GM21423 (cell line): ENCODE data around the gene OST4.
A peak's percentile ranks its signal among the peaks of the same experiment; 100 is the strongest.
"Not testable (repeated sequence)": the region's sequence is repeated elsewhere in the genome, so short reads cannot be mapped to it uniquely, and the experiment has no call there.

Experiments used
- ATAC-seq: cut with Tn5 transposase; IDR thresholded peaks from one replicate; pipeline ENCODE4 v1.9.1; 2021; ENCODE audit warnings: mild to moderate bottlenecking, moderate library complexity; ENCODE audit not compliant: unreplicated experiment

The OST4 gene

DNA sequence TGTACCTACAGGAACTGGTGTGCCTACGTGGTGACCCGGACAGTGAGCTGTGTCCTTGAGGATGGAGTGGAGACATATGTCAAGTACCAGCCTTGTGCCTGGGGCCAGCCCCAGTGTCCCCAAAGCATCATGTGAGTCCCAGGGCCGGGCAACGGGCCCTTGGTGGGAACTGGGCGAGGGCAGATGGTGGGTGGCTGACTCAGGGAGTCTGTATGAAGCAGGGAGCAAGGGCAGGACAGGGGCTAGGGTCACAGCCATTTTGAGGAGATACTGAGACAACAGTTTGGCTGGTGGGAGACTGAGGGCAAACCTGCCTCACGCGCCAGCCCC is 8.7 kb upstream of the OST4 start:
- no peak for ATAC-seq

DNA sequence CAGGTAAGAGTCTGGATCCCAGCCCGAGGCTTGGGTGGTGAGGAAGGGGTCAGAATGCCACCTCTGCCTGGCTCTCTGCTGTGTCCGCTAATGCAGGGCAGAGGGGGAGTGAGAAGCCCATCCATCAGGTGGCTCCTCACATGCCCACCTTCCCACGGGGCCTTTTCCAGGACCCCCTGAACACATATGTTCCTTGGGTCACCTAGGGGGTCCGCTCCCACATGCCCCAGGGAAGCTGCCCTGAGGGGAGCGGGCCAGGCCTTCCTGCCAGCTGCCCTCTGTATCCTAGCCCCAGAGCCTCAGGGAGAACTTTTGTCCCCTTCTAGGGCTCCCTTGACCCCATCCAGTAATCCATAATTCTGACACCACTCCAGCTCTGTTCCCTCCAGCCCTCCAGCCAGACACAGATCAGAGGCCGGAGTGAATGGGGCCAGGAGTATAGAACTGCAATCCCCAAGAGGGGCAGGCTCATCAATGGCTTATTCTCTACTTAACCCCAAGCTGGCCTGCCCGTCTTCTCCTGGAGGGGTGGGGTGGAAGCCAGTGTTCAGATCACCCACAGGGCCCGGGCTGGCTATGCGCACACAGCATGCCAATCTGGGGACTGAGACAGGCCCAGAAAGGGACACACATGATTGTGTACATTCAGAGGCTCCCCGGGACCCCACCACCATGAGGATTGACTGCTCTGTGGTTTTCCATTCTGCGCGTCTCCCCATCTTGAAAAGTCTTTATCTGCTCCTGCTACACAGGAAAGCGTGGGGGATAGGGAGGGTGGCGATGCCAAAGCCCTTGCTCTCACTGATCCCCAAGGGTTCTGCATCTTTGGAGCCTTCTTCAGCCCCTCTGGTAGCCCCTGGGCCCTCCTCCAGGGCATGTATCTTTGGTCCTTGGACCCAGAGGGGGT is 8.0 kb upstream of the OST4 start:
- ATAC-seq, result no peak

DNA sequence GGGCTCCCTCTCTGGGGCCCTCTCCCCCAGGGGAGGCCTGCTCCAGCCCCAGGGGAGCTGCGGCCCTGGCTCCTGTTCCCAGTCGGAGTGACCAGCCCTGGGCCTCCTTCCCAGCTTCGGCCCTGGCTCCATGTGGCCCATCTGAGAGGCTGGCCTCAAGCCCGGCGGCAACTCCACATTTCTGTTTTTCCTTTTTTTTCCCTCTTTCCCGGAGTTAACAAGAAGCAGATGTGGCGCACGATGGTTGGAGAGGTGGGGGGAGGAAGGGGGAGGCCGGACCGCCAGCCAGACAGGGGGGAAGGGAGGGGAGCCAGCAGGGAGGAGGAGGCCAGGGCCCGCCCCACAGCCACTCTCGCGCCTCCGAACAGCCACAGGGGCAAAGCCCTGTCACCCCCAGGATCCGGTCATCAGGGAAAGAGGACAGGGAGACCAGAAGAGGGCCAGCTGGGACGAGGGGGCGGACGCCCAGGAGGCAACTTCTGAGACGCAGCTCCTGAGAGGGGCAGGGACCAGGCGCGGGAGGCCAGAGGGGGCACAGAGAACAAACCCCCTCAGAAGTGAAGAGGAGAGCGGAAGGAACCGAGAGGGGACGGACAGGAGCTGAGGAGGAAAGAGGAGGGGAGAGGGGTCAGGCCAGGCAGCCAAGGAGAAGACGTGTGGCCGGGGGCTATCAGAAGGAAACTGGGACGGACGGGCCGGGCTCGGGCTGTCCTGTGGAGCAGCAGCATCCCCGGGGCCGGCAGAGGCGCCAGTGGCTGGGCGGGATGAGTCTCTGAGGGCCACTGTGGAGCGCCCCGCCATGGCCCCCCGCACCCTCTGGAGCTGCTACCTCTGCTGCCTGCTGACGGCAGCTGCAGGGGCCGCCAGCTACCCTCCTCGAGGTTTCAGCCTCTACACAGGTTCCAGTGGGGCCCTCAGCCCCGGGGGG is 7.1 kb upstream of the OST4 start, which contains the start of gene EMILIN1:
Gene EMILIN1, plus strand, starts transcription at position 349 of the 928 bp plus-strand sequence. Its CDS starts 451 bp downstream, at position 800.
- no peak for ATAC-seq

DNA sequence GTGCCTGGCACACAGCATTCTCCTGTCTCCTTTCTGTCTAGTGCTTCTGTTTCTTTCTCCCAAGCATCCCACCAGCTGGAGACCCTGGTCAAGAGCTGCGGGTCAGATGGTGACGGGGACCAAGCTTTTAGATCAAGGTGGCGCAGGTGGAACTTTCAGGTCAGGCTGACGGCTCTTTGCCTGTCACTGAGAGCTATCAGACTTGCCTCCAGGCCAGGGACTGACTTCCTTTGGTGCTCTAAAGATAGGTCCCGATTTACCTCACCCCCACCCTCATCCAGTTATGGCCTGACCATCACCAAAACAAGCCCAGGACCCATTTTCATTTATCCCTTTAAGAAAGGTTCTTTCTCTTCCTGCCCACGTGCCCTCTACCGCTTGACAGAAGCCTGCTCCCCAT is 5.8 kb upstream of the OST4 start:
- no peak for ATAC-seq

DNA sequence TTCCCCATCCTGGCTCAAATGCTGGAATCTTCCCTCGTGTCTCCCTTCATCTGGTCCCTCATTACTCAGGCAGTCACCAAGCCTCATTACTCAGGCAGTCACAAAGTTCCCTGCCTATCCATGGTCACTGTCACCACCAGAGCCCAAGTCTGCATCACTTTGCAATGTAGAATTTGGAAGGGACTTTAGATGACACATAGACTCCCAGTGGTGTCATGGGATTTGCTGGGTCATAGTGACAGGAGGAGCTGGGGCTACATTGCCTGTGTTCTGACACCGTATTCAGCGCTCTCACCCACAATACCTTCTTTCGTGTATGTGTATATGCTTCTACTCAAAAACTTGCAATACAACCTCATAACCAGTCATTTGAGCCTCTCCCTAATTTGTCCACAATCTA is 4.9 kb upstream of the OST4 start:
- ATAC-seq, result no peak

DNA sequence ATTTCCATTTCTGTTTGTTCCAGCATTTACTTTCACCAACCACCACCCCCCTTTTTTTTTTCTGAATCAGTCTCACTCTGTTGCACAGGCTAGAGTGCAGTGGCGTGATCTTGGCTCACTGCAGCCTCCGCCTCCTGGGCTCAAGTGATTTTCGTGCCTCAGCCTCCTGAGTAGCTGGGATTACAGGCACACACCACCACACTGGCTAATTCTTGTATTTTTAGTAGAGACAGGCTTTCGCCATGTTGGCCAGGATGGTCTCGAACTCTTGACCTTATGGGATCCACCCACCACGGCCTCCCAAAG is 4.1 kb upstream of the OST4 start:
- not testable (repeated sequence) for ATAC-seq

DNA sequence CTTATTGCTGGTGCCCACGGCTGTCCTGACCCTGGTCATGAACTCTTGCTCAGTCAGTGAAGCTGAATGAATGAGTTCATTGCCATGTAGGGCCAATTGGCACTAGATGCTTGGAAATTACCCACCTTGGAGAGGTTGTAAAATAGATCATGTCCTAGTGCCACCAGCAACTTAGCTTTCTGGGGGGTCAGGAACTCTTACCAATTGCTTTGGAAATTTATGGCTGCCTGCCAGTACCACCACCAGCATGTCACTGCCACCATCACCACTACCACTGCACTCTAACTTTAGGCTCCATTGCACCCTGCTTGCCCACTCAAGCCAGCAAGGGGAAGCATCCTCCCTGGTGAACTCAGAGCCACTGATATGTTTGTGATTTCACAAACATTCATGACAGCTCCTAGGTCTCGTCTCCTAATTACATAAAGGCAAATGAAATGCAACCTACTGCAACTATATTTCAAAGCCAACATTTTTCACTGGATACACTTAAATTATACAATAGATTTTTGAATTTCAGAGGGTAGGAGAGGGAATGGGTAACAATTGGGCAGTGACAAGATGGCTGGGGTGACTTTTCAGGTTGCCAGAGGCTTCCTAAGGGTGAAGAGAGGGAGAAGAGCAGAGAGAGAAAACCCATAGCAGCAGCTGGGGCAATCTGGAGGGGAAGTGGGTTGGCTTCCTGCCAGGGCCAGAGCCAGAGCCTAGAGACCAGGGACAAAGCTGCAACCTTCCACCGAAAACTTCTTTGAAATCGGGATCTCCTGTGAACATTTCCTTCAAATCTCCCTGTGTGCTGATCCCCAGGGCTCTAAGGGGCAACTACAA is 3.5 kb upstream of the OST4 start:
- ATAC-seq, result no peak

DNA sequence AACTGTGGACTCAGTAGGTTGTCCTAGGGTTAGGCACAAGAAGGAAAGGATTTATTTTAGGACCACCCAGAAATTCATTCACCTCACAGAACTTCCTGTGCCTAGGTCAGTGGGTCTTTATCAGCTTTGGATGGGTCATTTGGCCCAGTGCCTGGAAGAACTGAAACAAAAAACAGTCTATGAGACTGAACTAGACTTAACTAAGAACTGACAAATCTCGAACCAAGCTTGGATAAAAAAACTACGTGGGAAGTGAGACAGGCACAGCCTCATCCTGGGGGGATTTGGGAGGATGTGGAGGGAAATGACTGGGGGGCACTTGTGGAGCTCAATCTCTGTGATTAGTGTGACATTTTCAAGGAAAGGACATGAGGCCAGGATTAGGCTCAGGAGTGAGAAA is 2.3 kb upstream of the OST4 start:
- ATAC-seq, result no peak

DNA sequence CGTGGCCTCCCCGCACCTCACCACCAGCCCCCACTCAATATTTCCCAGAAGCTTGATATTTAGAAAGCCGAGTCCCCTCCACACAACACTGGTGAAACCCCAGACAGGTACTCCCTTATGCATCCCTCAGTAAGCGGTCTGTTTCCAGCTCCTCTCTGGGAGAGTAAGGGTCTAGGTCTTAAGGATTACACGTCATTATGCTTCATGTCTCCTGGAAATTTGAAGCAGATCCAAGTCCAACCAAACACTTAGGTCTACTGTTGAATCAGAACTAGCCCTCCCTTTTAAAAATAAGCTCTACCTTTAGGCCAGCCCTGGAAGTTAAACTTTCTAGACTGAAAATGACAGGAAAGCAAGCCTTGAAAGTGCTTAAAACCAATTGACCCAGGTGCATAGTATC is 1.5 kb upstream of the OST4 start:
- ATAC-seq, result no peak

DNA sequence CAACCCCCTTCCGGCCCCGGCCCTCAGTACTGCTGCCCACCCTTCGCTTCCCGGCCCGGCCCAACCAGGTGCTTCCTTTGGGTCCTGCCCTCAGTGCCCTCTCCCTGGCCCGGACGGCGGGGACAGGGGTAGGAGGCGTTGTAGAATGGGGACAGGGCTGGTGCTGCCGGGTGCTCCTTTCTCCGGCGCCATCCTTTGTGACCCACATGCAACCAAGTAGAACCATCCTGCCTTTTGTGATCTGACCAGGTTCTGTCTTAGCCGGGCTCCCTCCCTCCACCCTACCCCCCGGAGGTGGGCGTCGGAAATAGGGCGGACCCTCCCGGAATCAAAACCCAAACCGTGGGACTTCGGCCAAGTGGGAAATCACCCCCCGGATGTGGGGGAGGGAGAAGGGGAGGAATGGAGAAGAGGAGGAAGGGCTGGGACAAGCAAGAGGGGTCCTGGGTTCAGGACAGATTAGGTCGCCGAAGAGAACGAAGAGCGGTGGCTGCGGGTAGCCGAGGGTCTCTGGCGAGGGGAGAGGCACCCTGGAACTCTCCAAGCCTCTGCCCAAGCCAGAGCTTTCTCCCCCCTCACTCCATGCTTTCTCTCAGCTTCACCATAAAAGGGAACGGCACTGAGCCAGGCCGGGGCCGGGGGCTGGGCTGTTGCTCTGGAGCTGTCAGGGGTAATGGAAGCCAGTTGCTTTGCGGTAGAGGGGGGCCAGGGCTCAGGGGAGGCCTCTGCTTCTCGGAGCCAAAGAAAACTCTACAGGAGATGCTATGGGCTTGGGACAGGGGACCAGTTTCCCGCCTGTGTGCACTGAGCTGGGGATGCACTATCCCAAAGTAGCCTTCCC is 756 bp upstream of the OST4 start:
- peak; percentile 18 for ATAC-seq

DNA sequence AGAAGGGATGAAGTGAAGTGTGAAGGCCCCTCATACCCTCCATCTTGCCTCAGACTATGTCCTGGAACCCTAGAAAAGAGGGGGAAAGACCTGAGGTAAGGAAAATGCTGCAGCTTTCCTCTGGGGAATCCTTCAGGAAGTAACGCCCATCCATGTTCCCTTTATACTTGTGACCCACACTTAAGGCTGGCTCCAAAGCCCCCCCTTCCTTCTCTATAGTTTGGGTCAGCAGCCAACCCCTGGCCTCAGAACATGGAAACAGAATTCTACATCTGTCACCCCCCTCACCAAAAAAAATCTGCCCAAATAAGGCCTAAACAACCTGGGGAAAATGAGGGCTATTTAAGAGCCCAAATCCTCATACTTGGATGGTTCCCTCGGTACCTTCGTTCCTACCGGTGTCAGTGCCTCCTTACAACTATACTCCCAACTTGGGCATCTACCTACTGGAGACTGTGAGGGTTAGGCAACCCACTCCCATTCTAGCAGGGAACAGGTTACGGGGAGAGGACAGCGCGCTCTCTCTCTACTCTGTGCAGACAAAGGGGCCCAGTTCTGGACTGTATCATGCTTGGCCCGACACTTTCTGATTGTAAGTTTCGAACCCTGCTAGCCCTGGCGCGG is 689 bp downstream of the OST4 start:
- ATAC-seq, result peak; percentile 1

DNA sequence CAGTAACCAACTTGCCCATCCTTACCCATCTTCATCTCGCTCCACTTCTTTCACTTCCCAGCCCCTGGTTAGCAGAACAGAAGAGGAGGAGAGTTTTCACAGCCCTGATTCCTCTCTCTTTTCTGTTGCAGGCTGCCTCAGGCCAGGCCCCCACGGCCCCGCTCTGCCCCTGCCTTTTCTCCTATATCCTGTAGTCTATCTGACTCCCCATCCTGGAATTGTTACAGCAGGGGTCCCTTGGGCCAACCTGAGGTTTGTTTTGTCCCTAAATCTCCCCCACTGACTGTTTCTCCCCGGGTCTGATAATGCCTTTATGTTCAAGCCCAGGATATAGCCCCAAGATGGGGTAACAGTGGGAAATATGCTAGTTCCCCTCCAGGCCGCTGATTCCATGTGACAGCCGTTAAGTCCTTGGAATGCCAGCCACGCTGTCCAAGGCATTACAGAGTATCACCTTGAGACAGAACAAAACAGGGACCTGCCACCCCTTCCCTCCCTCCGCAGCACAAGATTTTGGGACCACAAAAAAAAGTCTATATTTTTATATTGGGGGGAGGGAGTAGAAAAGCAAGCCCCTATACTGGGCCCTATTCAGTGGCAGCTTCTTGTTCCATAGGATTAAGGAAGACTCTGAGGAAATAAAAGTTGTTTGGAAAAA is 1.4 kb downstream of the OST4 start:
- ATAC-seq, result no peak

DNA sequence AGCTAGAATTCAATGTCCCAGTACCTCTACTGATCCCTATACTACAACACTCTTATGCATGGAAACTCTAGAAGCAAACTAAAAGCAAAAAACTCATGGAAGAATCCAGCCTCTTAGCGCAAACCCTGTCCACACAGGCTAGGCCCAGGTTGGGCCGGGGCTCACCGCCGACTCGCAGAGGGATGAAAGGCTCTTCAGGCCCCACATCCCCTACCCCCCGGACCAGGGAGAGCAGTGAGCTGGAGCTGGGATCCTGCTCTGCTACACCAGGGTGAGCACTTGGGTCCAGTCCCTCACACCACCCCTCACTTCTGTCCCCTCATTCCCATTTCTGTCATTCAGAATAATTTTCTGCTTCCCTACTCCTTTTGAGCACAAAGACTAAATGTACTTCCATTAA is 2.0 kb downstream of the OST4 start:
- ATAC-seq, result no peak

DNA sequence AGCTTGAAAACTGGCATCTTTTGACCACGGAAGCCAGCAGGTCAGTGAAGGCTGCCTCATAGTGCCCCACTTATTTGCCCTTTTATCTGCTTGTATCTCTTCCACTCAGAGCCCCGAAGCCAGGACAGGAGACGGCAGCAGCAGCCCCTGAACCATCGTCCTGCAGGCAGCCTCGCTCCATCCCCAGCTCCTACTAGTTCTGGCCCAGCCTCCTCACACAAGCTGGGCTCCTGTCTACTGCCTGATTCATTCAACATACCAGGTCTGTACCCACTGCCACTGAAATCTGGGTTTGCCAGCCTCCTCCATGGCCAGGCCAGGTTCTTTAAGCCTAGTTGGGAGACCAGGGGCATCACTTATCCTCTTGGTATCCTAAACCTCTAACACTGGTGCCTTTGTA is 4.1 kb downstream of the OST4 start:
- ATAC-seq, result no peak

DNA sequence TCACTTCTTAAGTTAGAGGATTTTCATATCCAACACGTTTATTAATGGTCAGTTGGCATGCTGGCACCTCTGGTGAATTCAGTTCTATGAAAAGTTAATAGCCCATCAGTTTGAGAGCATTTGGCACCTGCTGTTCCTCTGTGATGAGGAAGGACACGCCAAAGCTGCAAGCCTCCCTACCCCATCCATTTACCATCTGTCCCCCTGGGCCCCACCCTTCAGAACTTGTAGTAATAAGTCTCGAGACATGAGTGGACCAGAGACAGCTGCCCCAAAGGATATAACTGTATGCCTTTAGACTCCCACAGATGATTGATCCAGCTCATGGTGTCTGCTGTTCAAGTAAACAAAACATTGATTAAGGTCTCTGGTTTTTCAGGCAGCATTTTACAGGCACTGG is 6.3 kb downstream of the OST4 start:
- ATAC-seq, result no peak

DNA sequence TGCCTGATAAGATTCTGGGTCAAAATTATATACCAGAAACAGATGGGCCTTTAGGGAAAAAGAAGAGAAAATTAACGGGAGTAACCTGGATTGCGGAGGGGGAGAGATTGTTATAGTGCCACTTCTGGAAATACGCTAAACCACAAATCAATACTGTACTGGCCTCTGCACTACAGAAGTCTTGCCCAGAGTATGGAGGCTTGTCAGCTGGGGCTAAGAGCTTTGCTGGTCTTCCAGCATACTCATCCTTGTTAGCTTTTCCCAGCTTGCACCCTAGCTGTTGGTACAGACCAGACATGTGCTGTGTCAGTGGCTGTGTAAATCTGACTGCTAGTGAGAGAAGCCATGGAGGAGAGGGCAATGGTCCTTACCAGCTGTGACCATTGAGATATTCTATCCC is 11.1 kb downstream of the OST4 start:
- ATAC-seq, result no peak

DNA sequence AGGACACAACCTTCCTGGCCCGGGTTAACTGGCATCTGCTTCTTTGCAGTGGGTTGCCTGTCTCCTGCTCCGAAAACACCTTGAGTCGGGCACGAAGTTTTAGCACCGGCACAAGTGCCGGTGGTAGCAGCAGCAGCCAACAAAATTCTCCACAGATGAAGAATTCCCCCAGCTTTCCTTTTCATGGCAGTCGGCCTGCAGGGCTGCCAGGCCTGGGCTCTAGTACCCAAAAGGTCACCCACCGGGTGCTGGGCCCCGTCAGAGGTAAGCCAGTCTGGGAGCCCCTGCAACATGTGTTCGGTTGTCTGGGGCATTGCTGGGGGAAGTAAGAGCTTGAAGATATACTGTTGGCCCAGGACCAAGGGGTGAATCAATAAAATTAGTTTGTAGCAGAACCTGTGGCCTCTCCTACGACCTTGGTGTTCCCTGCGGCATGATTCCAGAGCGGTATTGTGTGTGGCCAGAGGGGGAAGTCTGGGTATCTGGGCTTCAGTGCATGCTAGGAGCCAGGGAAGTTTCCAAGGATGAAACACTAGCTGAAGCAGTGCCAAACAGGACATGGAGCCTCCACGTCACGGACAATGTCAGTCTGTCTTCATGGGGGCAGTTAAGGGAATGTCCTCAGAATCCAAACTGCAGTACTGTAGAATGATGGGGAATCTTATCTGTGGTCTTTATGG is 12.2 kb downstream of the OST4 start:
- ATAC-seq, result no peak

DNA sequence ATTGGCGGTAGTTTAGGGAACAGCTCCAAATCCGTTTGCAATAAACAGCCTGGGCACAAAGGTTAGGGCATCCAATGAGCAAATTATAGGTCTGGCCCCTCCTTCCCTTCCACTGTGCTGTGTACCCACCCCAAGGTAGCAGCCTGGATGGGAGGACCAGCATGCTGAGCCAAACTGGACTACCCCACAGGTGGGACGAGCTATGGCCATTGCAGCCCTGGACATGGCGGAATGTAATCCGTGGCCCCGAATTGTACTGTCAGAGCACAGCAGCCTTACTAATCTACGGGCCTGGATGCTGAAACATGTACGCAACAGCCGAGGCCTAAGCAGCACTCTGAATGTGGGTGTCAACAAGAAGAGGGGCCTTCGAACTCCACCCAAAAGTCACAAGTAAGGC is 13.2 kb downstream of the OST4 start:
- ATAC-seq, result no peak

DNA sequence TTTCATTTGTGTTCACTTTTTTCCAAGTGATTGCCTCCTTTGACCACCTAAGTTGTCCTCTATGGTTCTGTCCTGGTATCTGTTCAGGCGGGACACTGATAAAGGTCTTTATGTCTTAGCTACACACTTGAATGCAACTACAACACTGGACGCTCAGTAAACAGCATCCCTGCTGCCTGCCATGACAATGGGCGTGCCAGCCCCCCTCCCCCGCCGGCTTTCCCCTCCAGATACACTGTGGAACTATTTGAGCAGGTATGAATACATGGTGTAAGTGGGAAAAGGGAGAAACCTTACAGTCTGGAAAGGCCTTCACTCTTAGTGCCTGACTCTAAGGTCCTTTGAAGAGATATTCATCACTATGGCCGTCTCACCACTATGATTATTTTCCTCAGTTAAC is 14.3 kb downstream of the OST4 start:
- no peak for ATAC-seq
